ENCODE measurements around the gene CXXC5.

- no peak for TF ChIP-seq ZFX (IDR thresholded peaks at IDR 0.05; ENCODE audit: borderline replicate concordance)
- TF ChIP-seq, protein P1, sequence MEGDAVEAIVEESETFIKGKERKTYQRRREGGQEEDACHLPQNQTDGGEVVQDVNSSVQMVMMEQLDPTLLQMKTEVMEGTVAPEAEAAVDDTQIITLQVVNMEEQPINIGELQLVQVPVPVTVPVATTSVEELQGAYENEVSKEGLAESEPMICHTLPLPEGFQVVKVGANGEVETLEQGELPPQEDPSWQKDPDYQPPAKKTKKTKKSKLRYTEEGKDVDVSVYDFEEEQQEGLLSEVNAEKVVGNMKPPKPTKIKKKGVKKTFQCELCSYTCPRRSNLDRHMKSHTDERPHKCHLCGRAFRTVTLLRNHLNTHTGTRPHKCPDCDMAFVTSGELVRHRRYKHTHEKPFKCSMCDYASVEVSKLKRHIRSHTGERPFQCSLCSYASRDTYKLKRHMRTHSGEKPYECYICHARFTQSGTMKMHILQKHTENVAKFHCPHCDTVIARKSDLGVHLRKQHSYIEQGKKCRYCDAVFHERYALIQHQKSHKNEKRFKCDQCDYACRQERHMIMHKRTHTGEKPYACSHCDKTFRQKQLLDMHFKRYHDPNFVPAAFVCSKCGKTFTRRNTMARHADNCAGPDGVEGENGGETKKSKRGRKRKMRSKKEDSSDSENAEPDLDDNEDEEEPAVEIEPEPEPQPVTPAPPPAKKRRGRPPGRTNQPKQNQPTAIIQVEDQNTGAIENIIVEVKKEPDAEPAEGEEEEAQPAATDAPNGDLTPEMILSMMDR (IDR thresholded peaks at IDR 0.05), result no peak
These were observed 35.4 kb downstream of the CXXC5 start for GRCh38 chr5:139683295-139684271.
